Epithelial cell of esophagus (primary cell): ENCODE measurements around the gene SLC25A26.

ENCODE experiments used
- DNase-seq: peaks from one replicate; pipeline ENCODE4 v3.0.0; 2010; ENCODE audit warnings: low read depth
- H3K4me3 ChIP-seq: 2 replicates; pipeline ENCODE4 v1.5.1; 2011; ENCODE audit warnings: mild to moderate bottlenecking, low read length, control low read depth
- TF ChIP-seq, protein P1 (sequence below): IDR thresholded peaks from 2 replicates; pipeline ENCODE4 v1.5.1; 2011; ENCODE audit warnings: low read depth, mild to moderate bottlenecking, low read length, control low read depth, inconsistent platforms; ENCODE audit not compliant: insufficient read depth; ENCODE audit errors: missing control alignments

SLC25A26 gene

DNA sequence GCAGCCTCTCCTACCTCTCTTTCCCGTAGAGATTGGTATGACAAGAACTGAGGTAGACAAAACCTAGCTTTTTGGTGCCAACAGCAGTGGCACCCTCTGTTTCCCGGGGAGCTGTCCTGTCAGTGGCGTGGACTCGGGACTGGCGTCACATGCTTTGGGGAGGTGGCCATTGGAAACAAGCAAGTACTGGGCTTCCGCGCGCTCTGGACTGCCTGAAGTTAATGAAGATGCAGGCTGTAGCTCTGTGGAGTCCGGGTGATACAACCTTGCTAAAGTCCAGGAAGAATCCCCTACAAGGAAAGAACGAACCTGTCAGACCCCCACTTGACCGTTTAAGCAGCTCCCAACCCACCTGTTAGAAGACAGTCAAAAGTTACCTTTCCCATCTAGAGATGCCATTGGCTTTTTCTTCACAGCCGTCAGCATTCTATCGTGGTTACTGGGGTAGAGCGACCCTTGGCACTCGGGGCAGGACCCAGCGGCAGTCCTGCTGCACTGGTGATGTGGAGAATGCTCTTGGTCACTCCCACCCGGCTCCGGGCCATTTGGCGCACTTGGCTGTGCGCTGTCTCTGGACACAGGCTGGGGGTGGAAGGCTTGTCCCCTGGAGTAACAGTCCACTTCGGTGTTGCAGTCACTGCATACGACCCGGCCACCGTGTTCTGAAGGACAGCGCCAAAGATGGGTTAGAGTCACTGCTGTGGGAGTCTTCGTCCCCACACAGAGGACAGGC, 159.6 kb downstream of the SLC25A26 start:
- no peak overlapping the region for H3K4me3 ChIP-seq
- DNase-seq = no peak
- TF ChIP-seq, protein P1, sequence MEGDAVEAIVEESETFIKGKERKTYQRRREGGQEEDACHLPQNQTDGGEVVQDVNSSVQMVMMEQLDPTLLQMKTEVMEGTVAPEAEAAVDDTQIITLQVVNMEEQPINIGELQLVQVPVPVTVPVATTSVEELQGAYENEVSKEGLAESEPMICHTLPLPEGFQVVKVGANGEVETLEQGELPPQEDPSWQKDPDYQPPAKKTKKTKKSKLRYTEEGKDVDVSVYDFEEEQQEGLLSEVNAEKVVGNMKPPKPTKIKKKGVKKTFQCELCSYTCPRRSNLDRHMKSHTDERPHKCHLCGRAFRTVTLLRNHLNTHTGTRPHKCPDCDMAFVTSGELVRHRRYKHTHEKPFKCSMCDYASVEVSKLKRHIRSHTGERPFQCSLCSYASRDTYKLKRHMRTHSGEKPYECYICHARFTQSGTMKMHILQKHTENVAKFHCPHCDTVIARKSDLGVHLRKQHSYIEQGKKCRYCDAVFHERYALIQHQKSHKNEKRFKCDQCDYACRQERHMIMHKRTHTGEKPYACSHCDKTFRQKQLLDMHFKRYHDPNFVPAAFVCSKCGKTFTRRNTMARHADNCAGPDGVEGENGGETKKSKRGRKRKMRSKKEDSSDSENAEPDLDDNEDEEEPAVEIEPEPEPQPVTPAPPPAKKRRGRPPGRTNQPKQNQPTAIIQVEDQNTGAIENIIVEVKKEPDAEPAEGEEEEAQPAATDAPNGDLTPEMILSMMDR = no peak

DNA sequence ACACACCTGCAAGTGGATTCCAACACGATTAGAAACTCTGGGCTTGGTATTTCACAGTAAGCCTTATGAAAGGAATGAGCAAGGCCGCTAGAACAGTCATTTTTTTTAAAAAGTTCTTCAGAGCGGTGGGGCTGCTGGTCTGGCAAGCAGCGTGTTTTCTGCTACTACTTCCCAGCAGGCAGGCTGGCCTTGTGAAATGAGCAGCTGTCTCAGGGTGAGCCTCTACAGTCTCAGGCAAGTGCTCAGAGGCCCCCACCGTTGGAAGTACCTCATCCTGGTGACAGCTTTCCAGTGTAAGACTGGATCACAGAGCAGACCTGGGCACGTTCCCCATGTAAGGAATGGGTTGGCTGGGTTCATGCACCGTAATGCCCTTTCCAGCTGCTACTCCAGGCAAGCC, 160.8 kb downstream of the SLC25A26 start:
- TF ChIP-seq, protein P1 = no peak
- no peak for DNase-seq
- H3K4me3 ChIP-seq = no peak overlapping the region

DNA sequence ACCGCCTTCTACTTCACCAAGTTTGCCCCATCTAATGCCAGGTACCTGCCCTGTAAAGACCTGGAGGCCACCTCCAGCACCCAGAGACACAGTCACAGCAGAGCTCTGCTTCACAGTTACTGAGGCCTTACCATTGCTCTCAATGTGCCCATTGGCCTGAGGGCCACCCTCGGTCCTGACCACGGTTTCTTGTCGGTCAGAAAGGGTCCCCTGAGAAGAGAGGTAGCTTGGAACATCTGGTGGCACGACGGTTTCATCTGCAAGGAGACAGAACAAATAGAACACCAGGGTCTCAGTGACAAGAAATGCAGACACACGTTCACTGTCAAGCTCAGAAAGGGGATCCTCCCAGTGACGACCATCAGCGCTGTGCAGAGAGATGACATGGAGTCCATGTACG, 161.3 kb downstream of the SLC25A26 start:
- no peak overlapping the region for H3K4me3 ChIP-seq
- no peak for DNase-seq
- TF ChIP-seq, protein P1 = no peak

DNA sequence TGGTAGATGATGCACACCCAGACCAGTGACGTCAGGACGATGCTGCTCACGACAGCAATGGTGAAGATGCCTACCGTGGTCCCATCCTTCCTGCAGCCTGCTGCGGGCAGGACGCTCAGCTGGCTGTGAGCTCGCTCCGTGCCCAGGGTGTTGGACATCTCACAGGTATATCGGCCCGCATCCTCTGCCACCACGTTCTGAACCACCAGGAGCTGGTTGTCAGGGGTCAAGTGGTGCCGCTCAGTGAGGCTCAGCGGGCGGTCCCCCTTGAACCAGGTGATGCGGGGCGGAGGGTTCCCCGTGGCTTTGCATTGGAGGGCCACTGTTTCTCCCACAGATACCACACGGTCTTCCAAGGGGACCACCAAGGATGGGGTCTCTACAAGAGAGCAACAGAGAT, 162.2 kb downstream of the SLC25A26 start:
- no peak for DNase-seq
- TF ChIP-seq, protein P1 = no peak
- no peak overlapping the region for H3K4me3 ChIP-seq

DNA sequence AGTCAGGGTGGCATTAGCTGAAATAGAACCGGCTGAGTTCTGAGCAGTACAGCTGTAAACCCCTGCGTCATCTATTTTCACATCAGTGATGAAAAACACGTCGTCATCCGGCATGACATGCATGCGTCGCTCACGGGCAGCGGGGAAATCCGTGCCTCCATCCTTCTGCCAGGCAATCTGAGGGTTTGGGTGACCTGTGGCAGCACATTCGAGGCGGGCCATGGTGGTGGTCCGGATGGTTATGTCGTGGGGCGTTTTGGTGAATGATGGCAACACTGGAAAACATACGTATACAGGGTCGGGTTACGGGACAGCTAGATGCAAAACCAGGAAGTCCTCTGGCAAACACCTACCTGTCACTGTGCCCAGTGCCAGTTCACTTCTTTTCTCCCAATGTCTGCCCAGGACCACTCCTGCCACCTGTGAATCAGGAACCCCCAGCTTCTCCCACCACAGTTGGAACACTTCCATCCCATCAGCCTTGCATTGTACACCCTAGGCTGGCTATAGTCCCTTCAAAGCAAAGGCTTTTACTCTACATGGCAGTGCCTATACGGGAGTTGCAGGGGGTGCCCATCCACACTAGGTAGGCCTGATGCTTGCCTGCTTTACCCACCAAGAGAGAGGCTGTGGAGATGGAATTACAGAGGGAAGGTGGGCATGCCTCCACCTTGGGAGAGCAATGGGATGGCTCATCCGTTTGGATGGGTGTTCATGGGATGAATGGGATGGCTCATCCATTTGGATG, 163.4 kb downstream of the SLC25A26 start:
- TF ChIP-seq, protein P1 = no peak
- DNase-seq = no peak
- no peak overlapping the region for H3K4me3 ChIP-seq

DNA sequence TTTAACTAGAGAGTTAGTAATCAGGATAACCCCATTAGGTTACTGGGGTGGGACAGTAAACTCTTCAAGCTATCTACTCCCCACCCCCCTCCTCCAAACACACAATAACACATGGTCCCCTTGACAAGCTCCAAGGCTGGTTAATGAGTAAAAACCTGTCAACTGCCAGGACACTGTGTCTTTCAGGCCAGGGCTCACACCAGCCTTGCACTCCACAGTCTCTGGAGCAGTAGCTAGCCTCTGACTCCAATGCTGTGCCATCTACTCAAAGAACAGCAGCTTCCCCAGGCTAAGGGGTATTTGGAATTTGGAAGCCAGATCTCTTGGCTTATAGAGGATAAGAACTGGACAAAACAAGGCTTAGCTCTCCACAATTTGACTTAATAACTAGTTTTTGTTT, 164.3 kb downstream of the SLC25A26 start:
- no peak for DNase-seq
- TF ChIP-seq, protein P1 = no peak

More for the DNA sequence above, 164.3 kb downstream of the SLC25A26 start:
- no peak overlapping the region for H3K4me3 ChIP-seq
